ENCODE data around the gene FMNL2.

- TF ChIP-seq CTCF (IDR thresholded peaks at IDR 0.05; ENCODE audit: insufficient read depth, low read depth, low read length) (no peak), EZH2 (IDR thresholded peaks at IDR 0.05; ENCODE audit: insufficient read depth, low read length) (no peak)
Observed at GRCh38 chr2:152431370-152432098, 96.6 kb downstream of the FMNL2 start.

Measured in astrocyte (in vitro differentiated cells and primary cell).